HUES48 (cell line): ENCODE results near the gene CTNNA3.

Experiments used
- H3K27ac ChIP-seq: one replicate; pipeline ENCODE4 v1.7.0; 2013; ENCODE audit warnings: low read depth, low read length, inconsistent platforms
- H3K27me3 ChIP-seq: 2 replicates; pipeline ENCODE4 v1.6.1; 2013; ENCODE audit warnings: mild to moderate bottlenecking, low read length; ENCODE audit not compliant: control insufficient read depth, insufficient read depth
- H3K36me3 ChIP-seq: 2 replicates; pipeline ENCODE4 v1.6.1; 2013; ENCODE audit warnings: low read length; ENCODE audit not compliant: control insufficient read depth, insufficient read depth
- H3K4me1 ChIP-seq: 2 replicates; pipeline ENCODE4 v1.6.1; 2013; ENCODE audit warnings: mild to moderate bottlenecking, low read length; ENCODE audit not compliant: control insufficient read depth, insufficient read depth
- H3K4me3 ChIP-seq: 2 replicates; pipeline ENCODE4 v1.5.1; 2013; ENCODE audit warnings: mild to moderate bottlenecking, low read depth, low read length
- H3K9ac ChIP-seq: 2 replicates; pipeline ENCODE4 v1.6.1; 2013; ENCODE audit warnings: mild to moderate bottlenecking, low read depth, low read length, moderate library complexity
- H3K9me3 ChIP-seq: 2 replicates; pipeline ENCODE4 v1.6.1; 2013; ENCODE audit warnings: low read length; ENCODE audit not compliant: control insufficient read depth, insufficient read depth

Gene CTNNA3

GRCh38 chr10:66925896-66926715 lies 769.9 kb downstream of the CTNNA3 start, which contains the start of gene LRRTM3:
LRRTM3 (plus strand) TSS chr10:66926036.
- H3K27ac ChIP-seq, result peak within 1 kb of the TSS; percentile 87
- H3K4me1 ChIP-seq, result peaks cover 63% of the 10 kb centered on the region
- no peaks in the 10 kb centered on the region for H3K9me3 ChIP-seq
- peaks cover 35% of the 10 kb centered on the region for H3K27me3 ChIP-seq
- no peak within 1 kb of the TSS for H3K9ac ChIP-seq
- H3K36me3 ChIP-seq, result no peaks in the 10 kb centered on the region
- H3K4me3 ChIP-seq, result peak within 1 kb of the TSS; percentile 56

GRCh38 chr10:66925373-66925772 lies 770.6 kb downstream of the CTNNA3 start:
- no peaks in the 10 kb centered on the region for H3K36me3 ChIP-seq
- peak overlapping the region; percentile 56 for H3K4me3 ChIP-seq
- peaks cover 35% of the 10 kb centered on the region for H3K27me3 ChIP-seq
- H3K27ac ChIP-seq, result peak overlapping the region; percentile 87
- H3K9me3 ChIP-seq, result no peaks in the 10 kb centered on the region
- H3K4me1 ChIP-seq, result peaks cover 58% of the 10 kb centered on the region
- H3K9ac ChIP-seq, result no peak overlapping the region

GRCh38 chr10:66924674-66925345 lies 771.2 kb downstream of the CTNNA3 start:
- Histone ChIP-seq H3K27me3 (peaks cover 34% of the 10 kb centered on the region), H3K36me3 (no peaks in the 10 kb centered on the region), H3K4me1 (peaks cover 58% of the 10 kb centered on the region), H3K27ac (peak overlapping the region; percentile 87), H3K9me3 (no peaks in the 10 kb centered on the region), H3K9ac (no peak overlapping the region), H3K4me3 (peak overlapping the region; percentile 56)

GRCh38 chr10:66919248-66919647 lies 776.7 kb downstream of the CTNNA3 start:
- Histone ChIP-seq H3K36me3 (no peaks in the 10 kb centered on the region), H3K4me1 (peaks cover 15% of the 10 kb centered on the region)

GRCh38 chr10:66917104-66917503 lies 778.9 kb downstream of the CTNNA3 start:
- no peak overlapping the region for H3K27ac ChIP-seq
- no peaks in the 10 kb centered on the region for H3K9me3 ChIP-seq
- H3K36me3 ChIP-seq, result no peaks in the 10 kb centered on the region
- H3K4me1 ChIP-seq, result peaks cover 6% of the 10 kb centered on the region
- H3K4me3 ChIP-seq, result no peak overlapping the region
- H3K9ac ChIP-seq, result no peak overlapping the region
- no peaks in the 10 kb centered on the region for H3K27me3 ChIP-seq

More at GRCh38 chr10:66919248-66919647, 776.7 kb downstream of the CTNNA3 start:
- Histone ChIP-seq H3K9ac (no peak overlapping the region), H3K4me3 (no peak overlapping the region), H3K27ac (no peak overlapping the region), H3K9me3 (no peaks in the 10 kb centered on the region), H3K27me3 (no peaks in the 10 kb centered on the region)

- Histone ChIP-seq H3K9me3 (no peaks in the 10 kb centered on the region), H3K4me1 (peaks cover 6% of the 10 kb centered on the region), H3K9ac (no peak overlapping the region), H3K4me3 (no peak overlapping the region), H3K27me3 (no peaks in the 10 kb centered on the region), H3K36me3 (no peaks in the 10 kb centered on the region), H3K27ac (no peak overlapping the region)
Measured at GRCh38 chr10:66916030-66916429, 780.0 kb downstream of the CTNNA3 start.

GRCh38 chr10:66910671-66911070 lies 785.3 kb downstream of the CTNNA3 start:
- no peaks in the 10 kb centered on the region for H3K36me3 ChIP-seq
- H3K4me3 ChIP-seq, result no peak overlapping the region
- no peaks in the 10 kb centered on the region for H3K4me1 ChIP-seq
- H3K9ac ChIP-seq, result no peak overlapping the region
- H3K27me3 ChIP-seq, result no peaks in the 10 kb centered on the region
- H3K27ac ChIP-seq, result no peak overlapping the region
- H3K9me3 ChIP-seq, result no peaks in the 10 kb centered on the region

- H3K27ac ChIP-seq, result peak overlapping the region; percentile 71
- no peak overlapping the region for H3K9ac ChIP-seq
- H3K4me3 ChIP-seq, result no peak overlapping the region; the same call in 1 of the 2 replicates
- peaks cover 30% of the 10 kb centered on the region for H3K4me1 ChIP-seq
- H3K27me3 ChIP-seq, result no peaks in the 10 kb centered on the region
- peaks cover 2% of the 10 kb centered on the region; the same call in 1 of the 2 replicates for H3K9me3 ChIP-seq
- no peaks in the 10 kb centered on the region for H3K36me3 ChIP-seq
Measured at GRCh38 chr10:66892871-66893270, 803.1 kb downstream of the CTNNA3 start.

- Histone ChIP-seq H3K9ac (no peak overlapping the region), H3K27me3 (no peaks in the 10 kb centered on the region), H3K4me1 (peaks cover 12% of the 10 kb centered on the region), H3K36me3 (no peaks in the 10 kb centered on the region), H3K4me3 (no peak overlapping the region), H3K9me3 (no peaks in the 10 kb centered on the region), H3K27ac (no peak overlapping the region)
Measured at GRCh38 chr10:66888237-66888636, 807.8 kb downstream of the CTNNA3 start.

- H3K4me3 ChIP-seq, result no peak overlapping the region
- H3K27me3 ChIP-seq, result no peaks in the 10 kb centered on the region
- H3K27ac ChIP-seq, result no peak overlapping the region
- H3K9ac ChIP-seq, result no peak overlapping the region
- H3K4me1 ChIP-seq, result no peaks in the 10 kb centered on the region
- H3K36me3 ChIP-seq, result no peaks in the 10 kb centered on the region
- H3K9me3 ChIP-seq, result no peaks in the 10 kb centered on the region
Measured at GRCh38 chr10:66886848-66887247, 809.1 kb downstream of the CTNNA3 start.

GRCh38 chr10:66882271-66882670 lies 813.7 kb downstream of the CTNNA3 start:
- Histone ChIP-seq H3K9ac (no peak overlapping the region), H3K9me3 (no peaks in the 10 kb centered on the region), H3K4me1 (0 out of 2 replicates have a peak, but pooled peaks cover under 1% of the 10 kb centered on the region), H3K36me3 (no peaks in the 10 kb centered on the region), H3K27me3 (no peaks in the 10 kb centered on the region), H3K4me3 (no peak overlapping the region), H3K27ac (no peak overlapping the region)
